22Rv1 (cell line): Measurements from ENCODE around the gene SLC25A22.

Experiments
- H3K27ac ChIP-seq: fragments of 450-650 bp; 2 replicates; pipeline ENCODE4 v1.5.1; 2017
- ZFX ChIP-seq: fragments of 450-650 bp; IDR thresholded peaks from 2 replicates; pipeline ENCODE4 v1.6.1; 2017; ENCODE audit warnings: antibody characterized with exemption, borderline replicate concordance
- TF ChIP-seq, protein P1 (sequence below): fragments of 450-650 bp; IDR thresholded peaks from 2 replicates; pipeline ENCODE4 v1.5.1; 2017; ENCODE audit warnings: mild to moderate bottlenecking

Gene SLC25A22

DNA sequence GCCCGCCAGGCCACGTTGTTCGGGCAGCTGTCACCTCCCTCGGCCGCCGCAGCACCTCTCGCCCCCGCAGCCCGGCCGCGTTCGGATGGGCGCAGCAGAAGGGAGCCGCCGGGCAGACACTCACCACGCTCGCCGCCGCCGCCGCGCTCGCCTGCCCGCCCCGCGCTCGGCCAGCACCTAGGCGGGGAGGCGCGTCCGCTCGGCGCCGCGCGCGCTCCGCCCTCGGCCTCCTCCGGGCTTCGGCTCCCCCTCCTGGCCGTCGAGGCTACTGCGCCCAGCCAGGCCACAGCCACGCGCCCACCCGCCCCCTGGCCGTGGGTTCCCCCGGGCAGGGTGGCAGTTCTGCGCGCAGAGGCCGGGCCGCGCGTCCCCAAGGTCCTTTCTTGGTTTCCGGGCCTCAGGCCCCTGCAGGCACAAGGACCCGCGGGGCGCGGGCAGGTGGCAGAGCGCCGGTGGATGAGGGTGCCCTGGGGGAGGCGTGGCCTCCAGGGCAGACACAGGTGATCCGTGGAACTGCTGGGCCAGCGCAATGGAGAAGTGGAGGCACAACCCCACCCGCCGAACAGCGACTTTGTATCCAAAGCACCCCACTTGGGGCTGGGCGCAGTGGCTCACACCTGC, at the start of gene SLC25A22:
Gene SLC25A22, minus strand, starts transcription at position 189 of the 621 bp plus-strand sequence. CDS start 3,275 bp downstream, outside the sequence.
- TF ChIP-seq, protein P1, sequence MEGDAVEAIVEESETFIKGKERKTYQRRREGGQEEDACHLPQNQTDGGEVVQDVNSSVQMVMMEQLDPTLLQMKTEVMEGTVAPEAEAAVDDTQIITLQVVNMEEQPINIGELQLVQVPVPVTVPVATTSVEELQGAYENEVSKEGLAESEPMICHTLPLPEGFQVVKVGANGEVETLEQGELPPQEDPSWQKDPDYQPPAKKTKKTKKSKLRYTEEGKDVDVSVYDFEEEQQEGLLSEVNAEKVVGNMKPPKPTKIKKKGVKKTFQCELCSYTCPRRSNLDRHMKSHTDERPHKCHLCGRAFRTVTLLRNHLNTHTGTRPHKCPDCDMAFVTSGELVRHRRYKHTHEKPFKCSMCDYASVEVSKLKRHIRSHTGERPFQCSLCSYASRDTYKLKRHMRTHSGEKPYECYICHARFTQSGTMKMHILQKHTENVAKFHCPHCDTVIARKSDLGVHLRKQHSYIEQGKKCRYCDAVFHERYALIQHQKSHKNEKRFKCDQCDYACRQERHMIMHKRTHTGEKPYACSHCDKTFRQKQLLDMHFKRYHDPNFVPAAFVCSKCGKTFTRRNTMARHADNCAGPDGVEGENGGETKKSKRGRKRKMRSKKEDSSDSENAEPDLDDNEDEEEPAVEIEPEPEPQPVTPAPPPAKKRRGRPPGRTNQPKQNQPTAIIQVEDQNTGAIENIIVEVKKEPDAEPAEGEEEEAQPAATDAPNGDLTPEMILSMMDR = peak; percentile 94
- TF ChIP-seq ZFX = no peak
- peak within 1 kb of the TSS; percentile 82 for H3K27ac ChIP-seq

DNA sequence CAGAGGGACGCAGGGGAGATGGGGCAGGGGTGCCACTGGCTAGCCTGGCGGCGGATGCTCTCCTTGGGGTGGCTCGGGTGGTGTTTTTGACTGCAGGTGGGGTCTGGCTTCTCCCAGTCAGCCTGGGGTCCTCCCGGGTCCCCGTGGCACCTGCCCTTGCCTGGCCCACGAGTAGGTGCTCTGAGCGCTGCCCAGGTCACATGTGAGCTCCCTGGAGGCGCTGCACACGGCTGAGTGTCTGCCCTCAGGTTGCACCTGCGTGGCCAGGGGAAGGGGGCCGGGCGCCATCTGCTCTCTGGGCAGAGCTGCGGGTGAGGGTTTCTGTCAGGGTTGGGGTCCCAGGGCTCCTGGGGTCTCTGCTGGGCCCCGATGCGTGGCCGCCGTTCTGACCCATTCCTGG, 49.8 kb upstream of the SLC25A22 start:
- no peak overlapping the region for H3K27ac ChIP-seq
- TF ChIP-seq, protein P1 = no peak

DNA sequence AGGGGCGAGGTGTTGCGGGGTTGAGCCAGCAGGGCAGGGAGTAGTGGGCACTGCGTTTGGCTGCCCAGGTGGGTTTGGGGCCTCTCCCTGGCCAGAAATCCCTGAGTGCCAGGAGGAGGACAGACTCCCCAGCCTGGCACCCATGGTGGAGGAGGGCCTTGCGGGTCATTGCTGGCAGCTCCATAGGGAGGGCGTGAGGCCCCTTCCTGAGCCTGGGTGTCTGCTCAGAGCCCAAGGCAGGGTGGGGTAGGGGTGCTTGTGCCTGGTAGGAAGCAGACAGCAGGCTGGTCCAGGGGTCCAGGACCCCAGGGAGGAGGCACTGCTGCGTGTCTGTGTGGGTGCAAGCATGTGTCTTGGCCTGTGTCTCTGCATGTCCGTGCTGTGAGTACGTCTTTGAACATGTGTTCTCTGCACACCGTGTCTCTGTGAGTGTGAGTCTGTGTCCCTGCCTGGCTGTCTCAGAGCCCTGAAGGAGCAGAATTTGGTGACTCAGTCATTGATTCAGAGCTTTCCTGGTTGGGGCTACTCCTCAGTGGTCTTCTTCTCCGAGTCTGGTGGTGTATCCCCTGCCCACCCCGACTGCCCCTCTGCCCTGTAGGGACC, 48.5 kb upstream of the SLC25A22 start:
- no peak overlapping the region for H3K27ac ChIP-seq
- TF ChIP-seq, protein P1 = no peak
- no peak for TF ChIP-seq ZFX

DNA sequence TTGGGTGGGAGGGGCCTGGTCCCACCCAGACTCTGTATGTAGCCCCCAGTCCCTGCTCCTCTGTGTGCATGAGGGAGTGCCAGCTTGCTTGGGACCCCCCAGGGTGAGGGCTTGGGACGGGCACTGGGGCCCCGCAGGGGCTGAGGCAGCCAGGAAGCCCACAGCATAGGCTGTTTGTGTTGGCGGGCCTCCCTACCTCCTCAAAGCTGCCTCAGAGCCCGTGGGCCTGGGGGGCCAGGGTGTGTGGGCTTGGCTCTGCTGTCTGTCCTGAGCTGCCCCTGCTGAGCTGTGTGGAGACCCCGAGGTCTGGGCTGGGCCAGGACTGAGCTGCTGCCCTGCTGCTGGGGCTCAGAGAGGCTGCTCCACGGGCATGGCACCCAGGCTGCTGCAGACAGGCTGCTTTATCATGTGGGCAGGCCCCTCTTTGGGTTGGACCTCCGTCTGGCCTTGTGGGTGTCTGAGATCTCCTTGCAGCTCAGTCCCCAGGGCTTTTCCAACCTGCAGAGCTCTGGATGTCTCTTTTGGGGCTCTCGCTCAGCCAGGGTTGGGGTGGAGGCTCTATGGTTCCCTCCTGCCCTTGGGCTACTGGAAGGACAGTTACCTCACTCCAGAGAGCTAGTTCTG, 47.9 kb upstream of the SLC25A22 start:
- H3K27ac ChIP-seq = no peak overlapping the region
- no peak for TF ChIP-seq ZFX
- TF ChIP-seq, protein P1 = no peak

DNA sequence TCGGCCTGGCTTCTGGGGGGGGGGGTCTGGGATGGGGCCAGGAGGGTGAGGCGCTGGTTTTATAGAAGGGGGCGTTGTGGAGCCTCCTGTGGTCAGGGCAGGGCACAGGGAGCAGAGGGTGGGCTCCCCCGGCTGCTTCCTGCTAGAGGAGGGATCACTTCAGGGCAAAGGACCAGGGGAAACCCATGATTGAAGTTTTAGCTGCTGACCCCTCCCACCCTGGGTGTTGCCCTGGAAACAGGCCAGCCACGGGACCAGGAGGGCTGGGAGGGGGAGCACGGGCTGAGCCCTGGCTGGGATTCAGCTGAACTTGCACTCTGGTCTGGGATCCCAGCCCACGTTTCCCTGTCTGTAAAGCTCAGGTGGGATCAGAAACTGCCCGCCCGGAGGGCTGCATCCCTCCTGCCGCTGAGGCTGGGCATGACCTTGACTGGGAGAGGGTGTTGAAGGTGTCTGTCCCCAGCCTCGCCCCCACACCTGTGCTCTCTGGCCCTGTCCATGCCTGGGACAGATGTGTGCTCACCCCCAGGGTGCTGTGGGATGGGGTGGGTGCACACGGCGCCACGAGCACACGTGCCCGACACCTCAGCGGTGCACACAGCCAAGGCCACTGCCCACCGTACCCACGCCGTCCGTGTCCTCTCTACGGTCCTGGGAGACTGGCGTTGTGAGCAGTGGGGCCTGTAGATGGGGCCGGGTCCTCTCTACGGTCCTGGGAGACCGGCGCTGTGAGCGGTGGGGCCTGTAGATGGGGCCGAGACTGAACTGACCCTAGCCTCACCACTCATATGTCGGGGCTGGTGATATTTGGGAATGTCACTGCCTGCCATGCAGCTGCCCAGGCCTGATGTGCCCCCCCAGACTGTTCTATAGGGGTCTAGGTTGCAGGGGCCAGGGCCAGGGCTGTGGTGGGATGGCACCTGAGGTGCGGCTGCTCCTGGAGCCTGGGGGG, 46.9 kb upstream of the SLC25A22 start:
- H3K27ac ChIP-seq = peak overlapping the region; percentile 82
- TF ChIP-seq ZFX = no peak
- TF ChIP-seq, protein P1 = no peak

DNA sequence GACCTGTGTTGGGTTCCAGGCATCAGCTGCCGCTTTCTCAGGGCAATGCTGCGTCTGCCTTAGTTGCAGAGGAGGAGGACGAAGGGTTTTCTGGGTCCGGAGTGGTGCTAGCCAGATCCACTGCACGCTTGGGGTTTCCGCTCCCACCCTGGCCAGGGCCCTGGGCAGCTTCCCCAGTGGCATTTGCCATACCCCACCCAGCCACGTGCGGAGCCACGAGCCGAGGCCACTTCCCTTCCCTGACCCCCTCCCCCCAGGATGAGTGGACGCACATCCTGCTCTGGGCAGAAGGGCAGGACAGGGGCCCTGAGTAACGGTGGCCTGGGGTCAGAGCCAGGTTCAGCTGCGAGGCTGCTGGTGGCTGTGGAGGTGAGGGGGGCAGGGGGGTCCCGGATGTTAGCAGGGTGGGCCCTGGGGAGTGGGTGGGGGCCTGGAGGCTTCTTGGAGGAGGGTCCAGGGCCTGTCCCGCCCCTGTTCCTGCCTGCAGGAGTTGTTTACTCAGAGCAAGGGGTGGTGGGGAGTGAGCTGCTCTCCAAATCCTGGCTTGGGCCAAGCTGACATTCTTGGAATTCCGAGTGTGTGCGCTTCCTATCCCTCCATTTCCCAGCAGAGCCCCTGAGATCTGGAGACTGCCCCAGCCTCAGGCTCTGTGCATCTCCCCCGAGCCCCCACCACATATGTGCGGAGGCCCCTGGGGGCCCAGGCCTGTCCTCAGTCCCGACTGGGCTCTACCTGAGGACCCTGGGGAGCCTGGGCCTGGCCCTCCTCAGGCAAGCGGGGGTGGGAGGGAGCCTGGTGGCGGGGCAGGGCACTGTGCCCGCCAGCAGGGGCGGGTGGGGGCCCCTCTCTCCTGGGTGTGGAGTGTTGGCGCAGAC, 46.0 kb upstream of the SLC25A22 start:
- H3K27ac ChIP-seq = peak overlapping the region; percentile 82
- TF ChIP-seq ZFX = no peak
- TF ChIP-seq, protein P1 = no peak
